ENCODE data around the gene LCLAT1. TPM values are rescaled to one million over a fixed set of nuclear protein-coding genes. Genes with fewer than 3 reads are reported as not detected.

LCLAT1 gene
- total RNA-seq, 1 donor from 2014 or later, result 13.0 TPM

GRCh38 chr2:30643674-30644073, 196.6 kb downstream of the LCLAT1 start:
- no peaks in the 10 kb centered on the region for H3K4me1 ChIP-seq
- ATAC-seq (no peak), DNase-seq (no peak)
- no peaks in the 10 kb centered on the region for H3K27me3 ChIP-seq (ENCODE audit: low read depth)
- no peak overlapping the region for H3K27ac ChIP-seq
- peaks cover 15% of the 10 kb centered on the region for H3K36me3 ChIP-seq
- TF ChIP-seq CTCF (IDR thresholded peaks at IDR 0.05), result no peak
- H3K9me3 ChIP-seq, result no peaks in the 10 kb centered on the region
- intact Hi-C loops (cut with DNase I), result no loop called here
- H3K4me3 ChIP-seq, result no peak overlapping the region

DNA sequence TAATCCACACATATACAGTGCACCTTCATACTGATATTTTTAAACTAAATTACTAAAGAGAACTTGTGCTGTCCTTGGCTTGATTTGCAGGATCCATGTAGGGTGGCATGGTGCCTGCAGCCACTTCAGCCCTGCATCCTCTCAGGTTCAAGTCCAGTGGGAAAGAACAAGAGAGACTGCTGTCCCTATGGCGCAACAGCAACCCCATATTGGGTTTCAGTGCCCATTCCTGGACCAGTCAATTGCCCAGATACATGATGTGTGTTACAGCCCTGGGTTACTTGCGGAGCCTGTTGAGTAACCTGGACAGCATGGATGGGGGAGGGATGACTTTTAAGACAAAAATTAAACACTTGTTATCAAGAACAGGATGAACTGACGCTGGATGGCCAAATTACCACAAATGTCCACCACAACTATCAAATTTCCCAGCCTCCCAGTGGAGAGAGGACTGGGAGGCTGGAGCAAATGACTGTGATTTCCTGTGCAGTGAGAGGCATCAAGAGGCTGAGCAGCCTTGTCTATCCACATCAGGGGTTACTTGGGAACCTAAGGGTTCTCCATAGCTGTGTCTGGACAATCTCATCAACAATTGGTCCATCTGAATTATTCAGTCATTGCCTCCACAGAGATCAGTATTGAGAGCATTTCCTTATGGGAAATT, 198.2 kb downstream of the LCLAT1 start:
- no peaks in the 10 kb centered on the region for H3K27me3 ChIP-seq (ENCODE audit: low read depth)
- ATAC-seq (no peak), DNase-seq (no peak)
- no peak overlapping the region for H3K4me3 ChIP-seq
- no peaks in the 10 kb centered on the region for H3K4me1 ChIP-seq
- intact Hi-C loops (cut with DNase I), result no loop called here
- H3K9me3 ChIP-seq, result no peaks in the 10 kb centered on the region
- peaks cover 13% of the 10 kb centered on the region for H3K36me3 ChIP-seq
- TF ChIP-seq CTCF (IDR thresholded peaks at IDR 0.05), result no peak
- no peak overlapping the region for H3K27ac ChIP-seq

DNA sequence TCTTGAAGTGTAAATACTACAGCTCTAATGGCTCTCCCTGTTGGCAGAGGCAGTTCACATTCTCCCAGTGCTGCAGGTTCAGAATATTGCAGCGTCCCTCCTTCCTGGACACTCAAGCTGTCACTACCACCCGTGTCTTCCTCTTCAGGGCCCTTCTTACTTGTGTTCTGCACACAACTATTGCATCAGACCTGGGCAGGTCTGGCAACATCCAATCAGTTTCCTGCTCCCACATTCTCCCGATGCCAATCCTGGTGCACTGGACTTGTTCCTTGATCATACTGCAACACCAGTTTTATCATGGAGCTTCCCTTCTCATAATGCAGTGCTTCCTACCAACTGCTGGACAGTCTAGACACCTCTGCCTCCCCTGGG, 198.7 kb downstream of the LCLAT1 start:
- DNase-seq, result no peak

GRCh38 chr2:30647752-30648457, 200.9 kb downstream of the LCLAT1 start:
- Histone ChIP-seq H3K27me3 (ENCODE audit: low read depth) (no peaks in the 10 kb centered on the region), H3K36me3 (no peaks in the 10 kb centered on the region), H3K4me3 (no peak overlapping the region), H3K4me1 (no peaks in the 10 kb centered on the region), H3K27ac (no peak overlapping the region), H3K9me3 (no peaks in the 10 kb centered on the region)
- ATAC-seq (no peak), DNase-seq (no peak)
- intact Hi-C loops (cut with DNase I), result no loop called here
- no peak for TF ChIP-seq CTCF (IDR thresholded peaks at IDR 0.05)

More for the DNA sequence above, 198.7 kb downstream of the LCLAT1 start:
- ATAC-seq, result no peak
- Histone ChIP-seq H3K9me3 (no peaks in the 10 kb centered on the region), H3K4me3 (no peak overlapping the region), H3K27me3 (ENCODE audit: low read depth) (no peaks in the 10 kb centered on the region), H3K36me3 (peaks cover 9% of the 10 kb centered on the region), H3K4me1 (no peaks in the 10 kb centered on the region), H3K27ac (no peak overlapping the region)
- intact Hi-C loops (cut with DNase I), result no loop called here
- TF ChIP-seq CTCF (IDR thresholded peaks at IDR 0.05), result no peak

GRCh38 chr2:30649278-30649677, 202.2 kb downstream of the LCLAT1 start:
- ATAC-seq (no peak), DNase-seq (no peak)
- Histone ChIP-seq H3K4me1 (no peaks in the 10 kb centered on the region), H3K4me3 (no peak overlapping the region), H3K36me3 (no peaks in the 10 kb centered on the region), H3K27ac (no peak overlapping the region), H3K9me3 (no peaks in the 10 kb centered on the region), H3K27me3 (ENCODE audit: low read depth) (no peaks in the 10 kb centered on the region)
- intact Hi-C loops (cut with DNase I), result no loop called here
- no peak for TF ChIP-seq CTCF (IDR thresholded peaks at IDR 0.05)
